ENCODE data around the gene SPAG5.
A peak's percentile ranks its signal among the peaks of the same experiment; 100 is the strongest.

Gene SPAG5

GRCh38 chr17:28554565-28554964, 44.3 kb downstream of the SPAG5 start:
- Histone ChIP-seq H3K4me1 (ENCODE audit: insufficient read depth, low read length, poor library complexity, severe bottlenecking) (peaks cover 29% of the 10 kb centered on the region), H3K9ac (ENCODE audit: low read depth, low read length, poor library complexity, severe bottlenecking) (no peak overlapping the region), H3K9me3 (ENCODE audit: insufficient read depth, low read depth, low read length) (no peaks in the 10 kb centered on the region), H2AFZ (ENCODE audit: low read length) (no peak overlapping the region), H4K20me1 (ENCODE audit: insufficient read depth, low read length, poor library complexity, severe bottlenecking) (peaks cover 11% of the 10 kb centered on the region), H3K36me3 (ENCODE audit: insufficient read depth, low read length) (peaks cover 59% of the 10 kb centered on the region; the same call in 1 of the 2 replicates), H3K79me2 (ENCODE audit: insufficient read depth, low read length) (peaks cover 11% of the 10 kb centered on the region; the same call in 1 of the 2 replicates), H3F3A (ENCODE audit: low read depth) (no peaks in the 10 kb centered on the region), H3K27me3 (ENCODE audit: insufficient read depth, low read length, poor library complexity, severe bottlenecking) (no peaks in the 10 kb centered on the region), H3K4me3 (ENCODE audit: low read length, poor library complexity, severe bottlenecking) (no peak overlapping the region), H3K4me2 (ENCODE audit: low read depth, low read length, poor library complexity, severe bottlenecking) (no peak overlapping the region), H3K9me2 (replicated peaks; ENCODE audit: low read depth, low read length) (no peaks in the 10 kb centered on the region)
- TF ChIP-seq CTCF (conservative IDR thresholded peaks at IDR 0.05; ENCODE audit: low read length): no peak
- no peak for TF ChIP-seq EZH2phosphoT487 (IDR thresholded peaks at IDR 0.05; ENCODE audit: borderline replicate concordance)

DNA sequence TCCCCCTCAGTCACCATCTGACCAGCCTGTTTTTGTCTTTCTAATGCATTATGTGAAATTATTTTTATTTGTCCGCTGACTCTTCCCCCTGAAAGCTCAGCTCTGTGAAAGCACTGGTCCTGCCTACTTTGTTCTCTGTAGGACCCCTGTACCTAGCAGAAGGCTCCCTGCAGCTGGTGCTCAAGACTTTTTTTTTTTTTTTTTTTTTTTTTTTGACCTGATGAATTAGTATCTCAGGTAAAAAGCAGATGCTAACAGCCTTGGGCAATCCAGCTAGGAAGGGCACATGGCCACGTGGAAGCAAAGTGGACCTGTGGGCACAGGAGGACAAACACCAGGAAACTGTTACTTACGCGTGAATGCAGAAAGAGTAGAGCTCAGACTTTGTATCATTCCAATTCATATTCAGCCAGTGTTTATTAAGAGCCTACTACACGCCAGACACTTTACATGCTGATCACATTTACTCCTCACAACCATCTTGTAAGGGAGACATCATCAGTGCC, 45.8 kb downstream of the SPAG5 start:
- H3K36me3 ChIP-seq (ENCODE audit: insufficient read depth, low read length): peaks cover 47% of the 10 kb centered on the region; the same call in 1 of the 2 replicates

GRCh38 chr17:28552176-28552999, 46.4 kb downstream of the SPAG5 start, which contains the start of gene UNC119:
UNC119 (minus strand) TSS chr17:28552624; CDS start chr17:28552557, 67 bp downstream.
- H2AFZ ChIP-seq (ENCODE audit: low read length): peak within 1 kb of the TSS; percentile 59; the same call in 1 of the 2 replicates
- peak within 1 kb of the TSS; percentile 94 for H3K4me2 ChIP-seq (ENCODE audit: low read depth, low read length, poor library complexity, severe bottlenecking)
- H3K4me3 ChIP-seq (ENCODE audit: low read length, poor library complexity, severe bottlenecking): peak within 1 kb of the TSS; percentile 85
- TF ChIP-seq EZH2phosphoT487 (IDR thresholded peaks at IDR 0.05; ENCODE audit: borderline replicate concordance) (no peak), CTCF (conservative IDR thresholded peaks at IDR 0.05; ENCODE audit: low read length) (no peak)
- H3K27me3 ChIP-seq (ENCODE audit: insufficient read depth, low read length, poor library complexity, severe bottlenecking): no peaks in the 10 kb centered on the region
- peaks cover 11% of the 10 kb centered on the region for H4K20me1 ChIP-seq (ENCODE audit: insufficient read depth, low read length, poor library complexity, severe bottlenecking)
- H3F3A ChIP-seq (ENCODE audit: low read depth): no peaks in the 10 kb centered on the region
- H3K4me1 ChIP-seq (ENCODE audit: insufficient read depth, low read length, poor library complexity, severe bottlenecking): peaks cover 42% of the 10 kb centered on the region
- H3K9me2 ChIP-seq (replicated peaks; ENCODE audit: low read depth, low read length): no peaks in the 10 kb centered on the region
- H3K9me3 ChIP-seq (ENCODE audit: insufficient read depth, low read depth, low read length): no peaks in the 10 kb centered on the region
- H3K79me2 ChIP-seq (ENCODE audit: insufficient read depth, low read length): peaks cover 15% of the 10 kb centered on the region
- peaks cover 41% of the 10 kb centered on the region; the same call in 1 of the 2 replicates for H3K36me3 ChIP-seq (ENCODE audit: insufficient read depth, low read length)
- H3K9ac ChIP-seq (ENCODE audit: low read depth, low read length, poor library complexity, severe bottlenecking): peak within 1 kb of the TSS; percentile 75

More for the DNA sequence above, 45.8 kb downstream of the SPAG5 start:
- TF ChIP-seq EZH2phosphoT487 (IDR thresholded peaks at IDR 0.05; ENCODE audit: borderline replicate concordance) (no peak), CTCF (conservative IDR thresholded peaks at IDR 0.05; ENCODE audit: low read length) (no peak)
- Histone ChIP-seq H3K4me1 (ENCODE audit: insufficient read depth, low read length, poor library complexity, severe bottlenecking) (peaks cover 42% of the 10 kb centered on the region), H4K20me1 (ENCODE audit: insufficient read depth, low read length, poor library complexity, severe bottlenecking) (peaks cover 11% of the 10 kb centered on the region), H3K79me2 (ENCODE audit: insufficient read depth, low read length) (peaks cover 15% of the 10 kb centered on the region), H3K9me3 (ENCODE audit: insufficient read depth, low read depth, low read length) (no peaks in the 10 kb centered on the region), H3K9me2 (replicated peaks; ENCODE audit: low read depth, low read length) (no peaks in the 10 kb centered on the region), H3K9ac (ENCODE audit: low read depth, low read length, poor library complexity, severe bottlenecking) (no peak overlapping the region), H3K4me3 (ENCODE audit: low read length, poor library complexity, severe bottlenecking) (peak overlapping the region; percentile 85), H2AFZ (ENCODE audit: low read length) (no peak overlapping the region), H3F3A (ENCODE audit: low read depth) (no peaks in the 10 kb centered on the region), H3K27me3 (ENCODE audit: insufficient read depth, low read length, poor library complexity, severe bottlenecking) (no peaks in the 10 kb centered on the region), H3K4me2 (ENCODE audit: low read depth, low read length, poor library complexity, severe bottlenecking) (peak overlapping the region; percentile 94)
